ENCODE measurements around the gene IHH. TPM values are rescaled to one million over a fixed set of nuclear protein-coding genes. Genes with fewer than 3 reads are reported as not detected.

IHH gene
- total RNA-seq, 1 experiment from 2014 or later: 0.07 TPM

DNA sequence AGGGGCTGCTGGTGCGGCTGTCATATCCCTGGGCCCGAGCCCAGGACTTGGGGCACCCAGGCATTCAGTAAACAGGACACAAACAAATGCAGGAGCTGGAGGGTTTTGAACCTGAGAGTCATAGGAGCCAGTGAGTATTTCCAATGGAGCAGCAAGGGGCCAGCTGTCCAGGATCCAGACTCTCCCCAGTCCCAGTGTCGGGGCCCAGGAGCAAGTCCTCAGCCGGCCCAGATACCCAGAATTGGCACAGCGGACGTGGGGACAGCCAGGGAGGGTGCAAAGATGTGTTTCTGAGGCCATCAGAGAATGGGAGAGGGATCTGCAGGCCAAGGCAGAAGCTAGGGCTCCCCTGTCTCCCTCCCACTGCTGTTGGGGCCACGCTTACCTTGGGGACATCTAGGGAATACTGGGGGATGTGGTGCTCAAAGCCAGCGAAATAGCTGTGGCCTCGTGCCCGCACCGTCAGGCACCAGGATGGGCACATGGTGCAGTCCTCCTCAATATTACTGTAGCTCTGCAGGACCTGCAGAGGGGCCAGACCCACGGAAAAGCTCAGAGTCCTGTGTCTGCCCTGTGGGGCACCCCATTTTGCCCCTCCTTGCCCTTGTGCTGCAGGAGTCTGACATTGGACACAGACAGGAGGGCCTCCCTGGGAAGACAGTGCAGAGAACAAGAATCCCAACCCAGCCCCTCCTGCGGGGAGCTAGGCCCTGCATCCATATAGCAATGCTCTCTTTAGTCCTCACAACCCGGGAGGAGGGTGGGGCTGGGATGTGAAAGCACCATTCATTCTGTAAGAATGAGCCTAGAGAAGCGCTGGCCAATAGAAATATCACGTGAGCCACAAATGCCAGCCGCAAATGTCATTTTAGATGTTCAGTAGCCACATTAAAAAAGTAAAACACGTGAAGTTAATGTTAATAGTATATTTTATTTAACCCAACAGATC lies 34.8 kb downstream of the IHH start:
- no peaks in the 10 kb centered on the region for H3K36me3 ChIP-seq (ENCODE audit: low read depth, low read length)
- no peak overlapping the region for H2AFZ ChIP-seq (ENCODE audit: low read length)
- no peak overlapping the region for H3K4me2 ChIP-seq (ENCODE audit: low read length)
- no peak overlapping the region for H3K27ac ChIP-seq (ENCODE audit: low read length)
- TF ChIP-seq EZH2phosphoT487 (IDR thresholded peaks at IDR 0.05; ENCODE audit: borderline replicate concordance, low read length): no peak
- TF ChIP-seq EZH2 (IDR thresholded peaks at IDR 0.05; ENCODE audit: low read length, unreplicated experiment): no peak
- TF ChIP-seq CTCF (conservative IDR thresholded peaks at IDR 0.05; ENCODE audit: low read depth, low read length): no peak
- H3K9ac ChIP-seq (ENCODE audit: low read length): no peak overlapping the region
- H3K27me3 ChIP-seq (ENCODE audit: low read length): no peaks in the 10 kb centered on the region
- ATAC-seq (no peak), DNase-seq (no peak)
- no peaks in the 10 kb centered on the region for H4K20me1 ChIP-seq (ENCODE audit: low read length)
- no peak overlapping the region for H3K4me3 ChIP-seq (ENCODE audit: low read length)
- no peaks in the 10 kb centered on the region for H3F3A ChIP-seq (ENCODE audit: low read length, unreplicated experiment)
- BruUV-seq (replicated peaks): no TSS peak
- no peaks in the 10 kb centered on the region for H3K9me2 ChIP-seq (replicated peaks; ENCODE audit: low read length)
- H3K4me1 ChIP-seq (ENCODE audit: insufficient read depth, low read length): no peaks in the 10 kb centered on the region
- ChIA-PET CTCF (interaction anchor here (0.5 kb wide), 1 partner anchor 24 kb away, joined by 3 read pairs; no protein-coding TSS in a partner anchor), POLR2A (ENCODE audit: unreplicated experiment) (no interaction called here)
- intact Hi-C loops (cut with micrococcal nuclease): loop anchor here (5.0 kb wide), 1 partner anchor 36 kb away; the partner anchor contains the start of gene IHH
- H3K79me2 ChIP-seq (ENCODE audit: low read length): no peaks in the 10 kb centered on the region
- no peaks in the 10 kb centered on the region for H3K9me3 ChIP-seq (ENCODE audit: low read length)

GRCh38 chr2:219024059-219024458 lies 36.7 kb downstream of the IHH start:
- Histone ChIP-seq H3F3A (ENCODE audit: low read length, unreplicated experiment) (no peaks in the 10 kb centered on the region), H3K79me2 (ENCODE audit: low read length) (no peaks in the 10 kb centered on the region), H3K4me1 (ENCODE audit: insufficient read depth, low read length) (no peaks in the 10 kb centered on the region), H3K36me3 (ENCODE audit: low read depth, low read length) (no peaks in the 10 kb centered on the region), H3K9ac (ENCODE audit: low read length) (no peak overlapping the region), H3K4me3 (ENCODE audit: low read length) (no peak overlapping the region), H4K20me1 (ENCODE audit: low read length) (no peaks in the 10 kb centered on the region), H3K4me2 (ENCODE audit: low read length) (no peak overlapping the region), H3K9me2 (replicated peaks; ENCODE audit: low read length) (no peaks in the 10 kb centered on the region), H2AFZ (ENCODE audit: low read length) (no peak overlapping the region), H3K27me3 (ENCODE audit: low read length) (no peaks in the 10 kb centered on the region), H3K27ac (ENCODE audit: low read length) (no peak overlapping the region), H3K9me3 (ENCODE audit: low read length) (no peaks in the 10 kb centered on the region)
- DNase-seq (no peak), ATAC-seq (no peak)
- POLR2A ChIA-PET (ENCODE audit: unreplicated experiment): no interaction called here
- CTCF ChIA-PET: interaction anchor here (1.0 kb wide), 1 partner anchor 21 kb away, joined by 3 read pairs; no protein-coding TSS in a partner anchor
- intact Hi-C loops (cut with micrococcal nuclease): no loop called here
- TF ChIP-seq EZH2phosphoT487 (IDR thresholded peaks at IDR 0.05; ENCODE audit: borderline replicate concordance, low read length): no peak
- BruUV-seq (replicated peaks): no TSS peak

DNA sequence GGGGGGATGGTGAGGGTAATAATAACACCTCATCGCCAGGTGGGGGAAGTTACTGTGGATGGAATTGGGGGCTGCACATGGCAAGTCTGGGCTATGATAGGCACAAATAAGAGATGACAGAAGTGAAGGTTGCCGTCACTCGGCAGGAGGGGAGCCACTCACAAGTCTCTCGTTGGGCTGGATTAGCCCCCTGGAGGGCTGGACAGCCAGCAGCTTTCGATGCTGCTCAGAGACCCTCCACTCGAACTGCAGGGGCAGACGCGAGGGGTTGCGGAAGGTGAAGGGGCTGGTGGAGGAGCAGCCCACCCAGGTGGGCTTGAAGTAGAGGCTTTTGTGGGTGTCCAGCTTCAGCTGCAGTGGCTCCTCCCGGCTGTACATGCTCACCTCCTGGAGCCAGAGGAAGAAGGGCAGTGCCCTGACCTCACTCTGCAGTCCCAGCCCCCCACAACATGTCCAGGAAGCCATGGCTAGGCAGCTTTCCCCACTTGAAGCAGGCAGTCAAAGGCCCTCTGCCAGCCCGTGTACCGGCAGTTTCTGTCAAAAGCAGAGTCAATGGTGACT lies 37.6 kb downstream of the IHH start:
- Histone ChIP-seq H4K20me1 (ENCODE audit: low read length) (no peaks in the 10 kb centered on the region), H2AFZ (ENCODE audit: low read length) (no peak overlapping the region), H3K4me3 (ENCODE audit: low read length) (no peak overlapping the region), H3K79me2 (ENCODE audit: low read length) (no peaks in the 10 kb centered on the region), H3K9me2 (replicated peaks; ENCODE audit: low read length) (no peaks in the 10 kb centered on the region), H3K4me1 (ENCODE audit: insufficient read depth, low read length) (no peaks in the 10 kb centered on the region), H3K9me3 (ENCODE audit: low read length) (no peaks in the 10 kb centered on the region), H3K27me3 (ENCODE audit: low read length) (no peaks in the 10 kb centered on the region), H3K36me3 (ENCODE audit: low read depth, low read length) (no peaks in the 10 kb centered on the region), H3K27ac (ENCODE audit: low read length) (no peak overlapping the region), H3K4me2 (ENCODE audit: low read length) (no peak overlapping the region), H3K9ac (ENCODE audit: low read length) (no peak overlapping the region), H3F3A (ENCODE audit: low read length, unreplicated experiment) (no peaks in the 10 kb centered on the region)
- ChIA-PET POLR2A (ENCODE audit: unreplicated experiment) (no interaction called here), CTCF (no interaction called here)
- ATAC-seq (no peak), DNase-seq (no peak)
- intact Hi-C loops (cut with micrococcal nuclease): no loop called here
- TF ChIP-seq EZH2phosphoT487 (IDR thresholded peaks at IDR 0.05; ENCODE audit: borderline replicate concordance, low read length) (no peak), CTCF (conservative IDR thresholded peaks at IDR 0.05; ENCODE audit: low read depth, low read length) (no peak), EZH2 (IDR thresholded peaks at IDR 0.05; ENCODE audit: low read length, unreplicated experiment) (no peak)
- no TSS peak for BruUV-seq (replicated peaks)

Data from PC-3 (cell line).